GM18873 (cell line): ENCODE data around the gene COA5.

Experiments
- ATAC-seq: cut with Tn5 transposase; IDR thresholded peaks from one replicate; pipeline ENCODE4 v1.9.1; 2021; ENCODE audit warnings: mild to moderate bottlenecking, moderate library complexity, moderate number of reproducible peaks; ENCODE audit not compliant: unreplicated experiment, low FRiP score

COA5 gene

GRCh38 chr2:98555696-98556095 is 52.6 kb downstream of the COA5 start:
- ATAC-seq, result no peak

GRCh38 chr2:98554116-98554861 is 54.0 kb downstream of the COA5 start:
- ATAC-seq, result no peak

- no peak for ATAC-seq
Measured at GRCh38 chr2:98552499-98553179, 55.7 kb downstream of the COA5 start.

GRCh38 chr2:98551316-98551715 is 57.0 kb downstream of the COA5 start:
- no peak for ATAC-seq

GRCh38 chr2:98550165-98550564 is 58.1 kb downstream of the COA5 start:
- ATAC-seq, result no peak
